H1 (cell line): ENCODE measurements around the gene C1QL2. TPM values are rescaled to one million over a fixed set of nuclear protein-coding genes. Genes with fewer than 3 reads are reported as not detected.

Experiments used
- CTCF ChIA-PET: fragments of 300-600 bp; sonication (Branson Sonifier 250); formaldehyde crosslinking; loops from one replicate; lab custom pipeline; 2021; ENCODE audit not compliant: partially characterized antibody; lab: Charles Lee
- POLR2A ChIA-PET: fragments of 300-600 bp; sonication (Branson Sonifier 250); formaldehyde crosslinking; loops from one replicate; lab custom pipeline; 2021; ENCODE audit warnings: inconsistent platforms; ENCODE audit not compliant: partially characterized antibody; lab: Charles Lee
- DNase-seq, 2 experiments: peaks; one replicate each; pipeline versions ENCODE4 v3.0.0 to v3.0.0-alpha.2; 2010 to 2022; ENCODE audit warnings: low spot score in 2 of 2, low read depth in 1 of 2, mixed read lengths in 1 of 2
- FAIRE-seq: peaks from 2 replicates; lab custom pipeline; 2011; peaks lifted over from hg19 to GRCh38; lab: Jason Lieb, UNC
- H2AFZ ChIP-seq: 2 replicates; pipeline ENCODE4 v1.8.1; 2012; ENCODE audit warnings: low read length, inconsistent platforms
- H2AK5ac ChIP-seq: 2 replicates; pipeline ENCODE4 v1.6.1; 2013; ENCODE audit warnings: low read depth, low read length
- H2BK120ac ChIP-seq: replicated peaks from 2 replicates; pipeline ENCODE3; 2013; ENCODE audit warnings: low read depth, low read length, inconsistent platforms
- H2BK12ac ChIP-seq: 2 replicates; pipeline ENCODE4 v1.6.1; 2013; ENCODE audit warnings: low read depth, low read length
- H2BK15ac ChIP-seq: 2 replicates; pipeline ENCODE4 v1.6.1; 2013; ENCODE audit warnings: low read length
- H2BK20ac ChIP-seq: 2 replicates; pipeline ENCODE4 v1.6.1; 2013; ENCODE audit warnings: low read length
- H2BK5ac ChIP-seq: 2 replicates; pipeline ENCODE4 v1.6.1; 2013; ENCODE audit warnings: low read depth, low read length
- H3K14ac ChIP-seq: 2 replicates; pipeline ENCODE4 v1.6.1; 2013; ENCODE audit warnings: inconsistent platforms; ENCODE audit not compliant: insufficient read length
- H3K18ac ChIP-seq: 2 replicates; pipeline ENCODE4 v1.6.1; 2013; ENCODE audit warnings: low read length; ENCODE audit errors: extremely low read depth
- H3K23ac ChIP-seq: 2 replicates; pipeline ENCODE4 v1.6.1; 2013; ENCODE audit warnings: inconsistent platforms; ENCODE audit not compliant: insufficient read length
- H3K23me2 ChIP-seq: 2 replicates; pipeline ENCODE4 v1.6.1; 2013; ENCODE audit warnings: low read depth, low read length
- H3K27ac ChIP-seq: 2 replicates; pipeline ENCODE4 v1.6.1; 2011; ENCODE audit warnings: low read depth, low read length, inconsistent platforms
- H3K27me3 ChIP-seq, 4 experiments: replicated peaks in 1 of 4; 1 replicate in 1 of 4; 2 replicates in 3 of 4; pipeline versions ENCODE4 v1.6.1 to v1.8.1; 2011 to 2013; ENCODE audit warnings: low read length in 3 of 4, mild to moderate bottlenecking in 3 of 4, inconsistent platforms in 2 of 4, mixed read lengths in 2 of 4, moderate library complexity in 1 of 4; ENCODE audit not compliant: control insufficient read depth in 3 of 4, insufficient read depth in 3 of 4; ENCODE audit errors: extremely low read depth in 1 of 4
- H3K36me3 ChIP-seq, 4 experiments: 2 replicates each; pipeline versions ENCODE4 v1.6.1 to v1.8.1; 2011 to 2013; ENCODE audit warnings: mild to moderate bottlenecking in 4 of 4, low read length in 3 of 4, moderate library complexity in 2 of 4, control low read depth in 1 of 4, inconsistent platforms in 1 of 4; ENCODE audit not compliant: insufficient read depth in 4 of 4, control insufficient read depth in 2 of 4
- H3K4ac ChIP-seq: replicated peaks from 2 replicates; pipeline ENCODE3; 2013; ENCODE audit warnings: low read length, low read depth, mixed read lengths, inconsistent platforms; ENCODE audit not compliant: insufficient read length
- H3K4me1 ChIP-seq, 4 experiments: replicated peaks in 1 of 4; 1 replicate in 1 of 4; 2 replicates in 3 of 4; pipeline versions ENCODE4 v1.6.1 to v1.8.1; 2011 to 2013; ENCODE audit warnings: low read length in 3 of 4, inconsistent platforms in 2 of 4, mixed read lengths in 1 of 4; ENCODE audit not compliant: insufficient read depth in 4 of 4, control insufficient read depth in 3 of 4
- H3K4me2 ChIP-seq, 2 experiments: 2 replicates each; pipeline versions ENCODE4 v1.6.1 to v1.8.1; 2011 to 2013; ENCODE audit warnings: low read depth in 2 of 2, low read length in 2 of 2, control low read depth in 1 of 2, inconsistent platforms in 1 of 2, mild to moderate bottlenecking in 1 of 2; ENCODE audit not compliant: insufficient read depth in 1 of 2
- H3K4me3 ChIP-seq, 4 experiments: fragments of 200-600, 300-600 bp in 1 of 4; sonication (generic), shearing (Covaris generic), sonication (Bioruptor Twin) in 1 of 4; 2 replicates each; pipeline versions ENCODE4 v1.5.1 to v1.8.1; 2011 to 2016; ENCODE audit warnings: low read length in 4 of 4, low read depth in 3 of 4, control low read depth in 2 of 4, inconsistent platforms in 2 of 4, mild to moderate bottlenecking in 2 of 4, mixed read lengths in 1 of 4, moderate library complexity in 1 of 4; ENCODE audit not compliant: insufficient read depth in 2 of 4; ENCODE audit errors: extremely low read depth in 1 of 4
- H3K56ac ChIP-seq: replicated peaks from 2 replicates; pipeline ENCODE3; 2013; ENCODE audit warnings: low read depth, mild to moderate bottlenecking, mixed read lengths, low read length, inconsistent platforms; ENCODE audit not compliant: insufficient read length
- H3K79me1 ChIP-seq: 2 replicates; pipeline ENCODE4 v1.6.1; 2013; ENCODE audit warnings: low read depth, low read length, control low read depth
- H3K79me2 ChIP-seq, 2 experiments: 2 replicates each; pipeline versions ENCODE4 v1.6.1 to v1.8.1; 2012 to 2013; ENCODE audit warnings: low read length in 2 of 2, mild to moderate bottlenecking in 2 of 2, inconsistent platforms in 1 of 2; ENCODE audit not compliant: insufficient read depth in 2 of 2, control insufficient read depth in 1 of 2
- H3K9ac ChIP-seq, 4 experiments: replicated peaks in 1 of 4; 1 replicate in 1 of 4; 2 replicates in 3 of 4; pipeline versions ENCODE4 v1.6.1 to v1.8.1; 2011 to 2013; ENCODE audit warnings: low read depth in 3 of 4, low read length in 3 of 4, control low read depth in 2 of 4, mild to moderate bottlenecking in 2 of 4, moderate library complexity in 2 of 4, inconsistent platforms in 1 of 4; ENCODE audit errors: extremely low read depth in 1 of 4
- H3K9me3 ChIP-seq, 2 experiments: 2 replicates each; pipeline versions ENCODE4 v1.6.1 to v1.8.1; 2012 to 2013; ENCODE audit warnings: mild to moderate bottlenecking in 2 of 2, moderate library complexity in 2 of 2, control low read depth in 1 of 2, inconsistent platforms in 1 of 2, low read depth in 1 of 2, low read length in 1 of 2, mixed read lengths in 1 of 2; ENCODE audit not compliant: insufficient read depth in 2 of 2
- H4K20me1 ChIP-seq, 2 experiments: replicated peaks in 1 of 2; 2 replicates each; pipeline versions ENCODE3 to v1.8.1; 2011 to 2013; ENCODE audit warnings: inconsistent platforms in 2 of 2, low read length in 2 of 2, mild to moderate bottlenecking in 1 of 2; ENCODE audit not compliant: insufficient read depth in 2 of 2, control insufficient read depth in 1 of 2
- H4K5ac ChIP-seq: 2 replicates; pipeline ENCODE4 v1.6.1; 2013; ENCODE audit warnings: low read length, low read depth, mixed read lengths, inconsistent platforms; ENCODE audit not compliant: insufficient read length
- H4K8ac ChIP-seq: 2 replicates; pipeline ENCODE4 v1.8.0; 2013; ENCODE audit warnings: mild to moderate bottlenecking, moderate library complexity, low read length, inconsistent platforms; ENCODE audit not compliant: insufficient read depth; ENCODE audit errors: extremely low read depth
- H4K91ac ChIP-seq: replicated peaks from 2 replicates; pipeline ENCODE3; 2013; ENCODE audit warnings: low read length, mixed read lengths, inconsistent platforms; ENCODE audit not compliant: insufficient read length
- BRCA1 ChIP-seq: IDR thresholded peaks from 2 replicates; pipeline ENCODE4 v1.6.1; 2012; ENCODE audit warnings: low read depth, low read length, improper control_type of control experiment
- CHD1 ChIP-seq: IDR thresholded peaks from 2 replicates; pipeline ENCODE4 v1.6.1; 2012; ENCODE audit warnings: low read depth, low read length, improper control_type of control experiment
- EP300 ChIP-seq, 2 experiments: IDR thresholded peaks; 1 replicate in 1 of 2; 2 replicates in 1 of 2; pipeline ENCODE4 v1.6.1; 2011 to 2012; ENCODE audit warnings: low read depth in 2 of 2, low read length in 2 of 2, mild to moderate bottlenecking in 2 of 2, borderline replicate concordance in 1 of 2, inconsistent platforms in 1 of 2, moderate library complexity in 1 of 2
- GTF2F1 ChIP-seq: IDR thresholded peaks from 2 replicates; pipeline ENCODE4 v1.6.1; 2012; ENCODE audit warnings: low read depth, low read length, improper control_type of control experiment, borderline replicate concordance
- MAX ChIP-seq: IDR thresholded peaks from 2 replicates; pipeline ENCODE4 v1.6.1; 2012; ENCODE audit warnings: inconsistent platforms
- TBP ChIP-seq: IDR thresholded peaks from 2 replicates; pipeline ENCODE4 v1.6.1; 2011; ENCODE audit warnings: low read depth, low read length, improper control_type of control experiment
- WGBS, 2 experiments: shearing (Covaris generic) in 1 of 2; methylation state at CpG; one replicate each; pipeline versions ENCODE4 v1.1.6 to v1.1.7; 2013 to 2015; ENCODE audit warnings: low lambda C conversion rate in 2 of 2, mixed read lengths in 2 of 2, inconsistent platforms in 1 of 2, low coverage in 1 of 2, missing lambda C conversion rate in 1 of 2; ENCODE audit not compliant: insufficient replicate concordance in 2 of 2, insufficient coverage in 1 of 2, insufficient read length in 1 of 2; ENCODE audit errors: extremely low coverage in 1 of 2, missing lambda C conversion rate in 1 of 2; 5-methylcytosine and 5-hydroxymethylcytosine counted together
- polyA plus RNA-seq, 7 experiments: library from polyadenylated mRNA; depleted of rRNA in 3 of 7; stranded (reverse) in 5 of 7; unstranded in 2 of 7; fragments of >200 nt in 5 of 7; fragments of 200-250 nt in 2 of 7; gene quantifications; 1 replicate in 5 of 7; 2 replicates in 1 of 7; 4 replicates in 1 of 7; pipeline versions ENCODE4 v1.2.1 to v1.2.3, GENCODE V29; 2011 to 2013; ENCODE audit warnings: missing spikeins in 2 of 7, mixed read lengths in 2 of 7
- total RNA-seq: library from RNA; stranded (reverse); fragmentation: NEBNext Ultra II Directional; extraction: Animal tissue kit (Norgen Biotek cat#: 25700); gene quantifications from 2 replicates; pipeline ENCODE4 v1.2.1, GENCODE V29; 2021

Gene C1QL2
- total and polyA plus RNA-seq, 2 of the 8 experiments (the other 6 are each of a cell fraction or from before 2014, with no cell fraction given): 0.80 to 0.88 TPM

DNA sequence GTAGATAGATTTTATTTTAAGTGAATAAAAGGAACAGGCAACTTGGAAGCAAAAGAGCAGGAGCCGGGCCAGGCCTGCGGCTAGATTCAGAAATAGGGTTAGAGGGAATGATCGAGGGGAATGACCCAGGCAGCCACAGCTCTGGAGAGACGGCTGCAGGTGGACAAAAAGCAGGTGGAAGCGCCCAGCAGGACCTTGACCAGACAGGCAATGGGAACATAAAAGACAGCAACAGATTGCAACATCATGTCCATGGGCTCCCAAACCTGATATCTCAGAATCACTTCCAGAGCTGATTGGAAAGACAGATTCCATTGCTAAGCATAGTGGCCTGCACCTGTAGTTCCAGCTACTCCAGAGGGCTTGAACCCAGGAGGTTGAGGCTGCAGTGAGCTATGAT is 36.5 kb upstream of the C1QL2 start:
- H3K4me1 ChIP-seq: peaks cover 3 to 14% (median 7%) of the 10 kb centered on the region in 4 experiments; a peak in 5 of 7 replicates
- no peak overlapping the region for H3K23ac ChIP-seq
- no peak overlapping the region for H2AFZ ChIP-seq
- H3K79me2 ChIP-seq: no peaks in the 10 kb centered on the region
- ChIA-PET POLR2A (interaction anchor here (0.7 to 2.7 kb wide), 3 partner anchors 11 to 45 kb away, joined by 3 to 11 read pairs (median 4); no protein-coding TSS in a partner anchor), CTCF (interaction anchor here (0.9 to 1.3 kb wide), 2 partner anchors 59 to 71 kb away, joined by 3 read pairs; no protein-coding TSS in a partner anchor)
- H4K8ac ChIP-seq: no peak overlapping the region
- H3K23me2 ChIP-seq: no peaks in the 10 kb centered on the region
- no peak overlapping the region for H3K27ac ChIP-seq
- H2BK15ac ChIP-seq: peak overlapping the region; percentile 6; the same call in 1 of the 2 replicates
- DNase-seq (no peak), FAIRE-seq (no peak)
- no peak overlapping the region for H4K5ac ChIP-seq
- no peak overlapping the region for H3K18ac ChIP-seq
- H4K91ac ChIP-seq: no peak overlapping the region
- H2BK5ac ChIP-seq: no peak overlapping the region
- peak overlapping the region; percentile 43; the same call in 1 of the 2 replicates for H2BK12ac ChIP-seq
- H3K4me2 ChIP-seq: no peak overlapping the region
- H3K27me3 ChIP-seq: no peaks in the 10 kb centered on the region; a peak in 1 of 7 replicates
- H3K79me1 ChIP-seq: no peaks in the 10 kb centered on the region
- 87% methylated on average over 5 of the region's 5 CpGs; no CpG with 5 or more reads in 1 of the 2 experiments for WGBS, 2 experiments
- no peaks in the 10 kb centered on the region for H3K9me3 ChIP-seq
- no peak for TF ChIP-seq TBP
- TF ChIP-seq MAX: no peak
- no peak for TF ChIP-seq EP300 (IDR thresholded peaks at IDR 0.05; ENCODE audit: borderline replicate concordance in 1 of 2, low read depth in 2 of 2, low read length in 2 of 2)
- no peak for TF ChIP-seq BRCA1
- TF ChIP-seq CHD1: no peak
- TF ChIP-seq GTF2F1: no peak
- no peak overlapping the region for H3K9ac ChIP-seq
- no peak overlapping the region for H3K4me3 ChIP-seq
- H3K56ac ChIP-seq: no peak overlapping the region
- no peaks in the 10 kb centered on the region for H4K20me1 ChIP-seq
- no peak overlapping the region for H3K4ac ChIP-seq
- H3K14ac ChIP-seq: no peak overlapping the region
- no peaks in the 10 kb centered on the region for H3K36me3 ChIP-seq
- no peak overlapping the region for H2BK120ac ChIP-seq
- H2AK5ac ChIP-seq: no peak overlapping the region
- peak overlapping the region; percentile 74; the same call in 1 of the 2 replicates for H2BK20ac ChIP-seq
